WTC11 (cell line): Measurements from ENCODE around the gene BICC1. TPM values are rescaled to one million over a fixed set of nuclear protein-coding genes. Genes with fewer than 3 reads are reported as not detected.

ENCODE experiments used
- ATAC-seq: fragments of 200-7000 bp; cut with Tn5 transposase; 2 replicates; pipeline ENCODE4 v1.10.0; 2021; ENCODE audit warnings: mild to moderate bottlenecking, moderate library complexity
- CTCF ChIA-PET: fragments of 300-600 bp; sonication (Branson Sonifier 250); formaldehyde crosslinking; loops from one replicate; lab custom pipeline; 2021; ENCODE audit warnings: antibody characterized with exemption; lab: Charles Lee
- POLR2A ChIA-PET: fragments of 350-600 bp; sonication (Branson Sonifier 250); formaldehyde crosslinking; loops from one replicate; lab custom pipeline; 2021; ENCODE audit warnings: antibody characterized with exemption; lab: Charles Lee
- DNase-seq: peaks from one replicate; pipeline ENCODE4 v3.0.0; 2021; ENCODE audit warnings: low spot score
- H3K27ac Mint-ChIP-seq: 2 replicates; pipeline ENCODE4 v1.8.0; 2021; ENCODE audit warnings: mixed read lengths
- H3K27me3 Mint-ChIP-seq: 2 replicates; pipeline ENCODE4 v1.8.0; 2021; ENCODE audit warnings: low read depth, mild to moderate bottlenecking, moderate library complexity, mixed read lengths
- H3K36me3 Mint-ChIP-seq: 2 replicates; pipeline ENCODE4 v1.8.0; 2021; ENCODE audit warnings: mixed read lengths
- H3K4me1 Mint-ChIP-seq: 2 replicates; pipeline ENCODE4 v1.8.0; 2022; ENCODE audit warnings: mixed read lengths
- H3K4me3 Mint-ChIP-seq: 2 replicates; pipeline ENCODE4 v1.8.0; 2021; ENCODE audit warnings: mild to moderate bottlenecking, moderate library complexity, mixed read lengths
- H3K9me3 Mint-ChIP-seq: 2 replicates; pipeline ENCODE4 v1.8.0; 2021; ENCODE audit warnings: mixed read lengths
- AR ChIP-seq: fragments of 250-450 bp; sonication (Bioruptor Pico); IDR thresholded peaks from 2 replicates; pipeline ENCODE4 v1.9.0; 2021; ENCODE audit warnings: mild to moderate bottlenecking
- CREM ChIP-seq: sonication (generic); formaldehyde crosslinking; IDR thresholded peaks from 2 replicates; pipeline ENCODE4 v1.8.1; 2022; ENCODE audit warnings: mild to moderate bottlenecking, missing genetic modification reagents, moderate library complexity
- ESRRA ChIP-seq: sonication (generic); formaldehyde crosslinking; IDR thresholded peaks from 2 replicates; pipeline ENCODE4 v1.8.1; 2022; ENCODE audit warnings: mild to moderate bottlenecking, missing genetic modification reagents, borderline replicate concordance
- GRHL2 ChIP-seq: fragments of 250-450 bp; sonication (Bioruptor Pico); IDR thresholded peaks from 2 replicates; pipeline ENCODE4 v1.8.0; 2022; ENCODE audit warnings: mild to moderate bottlenecking, moderate library complexity; ENCODE audit not compliant: insufficient replicate concordance, severe bottlenecking
- GTF2I ChIP-seq: fragments of 250-450 bp; sonication (Bioruptor Pico); conservative IDR thresholded peaks from 2 replicates; pipeline ENCODE4 v1.4.0; 2021; ENCODE audit warnings: mild to moderate bottlenecking
- IRF1 ChIP-seq: sonication (generic); formaldehyde crosslinking; IDR thresholded peaks from 2 replicates; pipeline ENCODE4 v1.8.0; 2023; ENCODE audit warnings: missing genetic modification reagents
- KAT7 ChIP-seq: sonication (generic); formaldehyde crosslinking; IDR thresholded peaks from 2 replicates; pipeline ENCODE4 v1.8.1; 2023; ENCODE audit warnings: missing genetic modification reagents, mild to moderate bottlenecking, borderline replicate concordance
- MYBL2 ChIP-seq: sonication (generic); formaldehyde crosslinking; IDR thresholded peaks from 2 replicates; pipeline ENCODE4 v1.8.1; 2023; ENCODE audit warnings: mild to moderate bottlenecking, moderate library complexity, missing genetic modification reagents
- NFATC4 ChIP-seq: fragments of 250-450 bp; sonication (Bioruptor Pico); IDR thresholded peaks from 2 replicates; pipeline ENCODE4 v1.9.0; 2021; ENCODE audit warnings: mild to moderate bottlenecking
- RELA ChIP-seq: sonication (generic); formaldehyde crosslinking; IDR thresholded peaks from 2 replicates; pipeline ENCODE4 v1.8.1; 2022; ENCODE audit warnings: missing genetic modification reagents, mild to moderate bottlenecking, borderline replicate concordance
- SMAD4 ChIP-seq: sonication (generic); formaldehyde crosslinking; IDR thresholded peaks from 2 replicates; pipeline ENCODE4 v1.8.0; 2022; ENCODE audit warnings: mild to moderate bottlenecking, missing genetic modification reagents
- TEAD4 ChIP-seq: sonication (generic); formaldehyde crosslinking; IDR thresholded peaks from 2 replicates; pipeline ENCODE4 v1.8.0; 2022; ENCODE audit warnings: mild to moderate bottlenecking, missing genetic modification reagents
- TP53 ChIP-seq: sonication (generic); formaldehyde crosslinking; IDR thresholded peaks from 2 replicates; pipeline ENCODE4 v1.8.1; 2023; ENCODE audit warnings: mild to moderate bottlenecking, missing genetic modification reagents
- ZNF219 ChIP-seq: sonication (generic); formaldehyde crosslinking; IDR thresholded peaks from 2 replicates; pipeline ENCODE4 v1.8.0; 2023; ENCODE audit warnings: missing genetic modification reagents, mild to moderate bottlenecking, borderline replicate concordance
- ZNF396 ChIP-seq: fragments of 250-450 bp; sonication (Bioruptor Pico); IDR thresholded peaks from 2 replicates; pipeline ENCODE4 v1.8.0; 2021; ENCODE audit warnings: mild to moderate bottlenecking, moderate library complexity, borderline replicate concordance
- ZSCAN18 ChIP-seq: fragments of 250-450 bp; sonication (Bioruptor Pico); IDR thresholded peaks from 2 replicates; pipeline ENCODE4 v2.1.2; 2022; ENCODE audit warnings: mild to moderate bottlenecking, moderate library complexity
- total RNA-seq: library from RNA; stranded (reverse); gene quantifications from 3 replicates; pipeline ENCODE4 v1.2.3, GENCODE V29; 2021
- TF ChIP-seq, protein P1 (sequence below): sonication (generic); formaldehyde crosslinking; IDR thresholded peaks from 2 replicates; pipeline ENCODE4 v1.8.0; 2022; ENCODE audit warnings: missing genetic modification reagents
- TF ChIP-seq, protein P2 (sequence below): sonication (generic); formaldehyde crosslinking; IDR thresholded peaks from 2 replicates; pipeline ENCODE4 v1.8.0; 2022; ENCODE audit warnings: mild to moderate bottlenecking, missing genetic modification reagents
- TF ChIP-seq, protein P3 (sequence below): sonication (generic); formaldehyde crosslinking; IDR thresholded peaks from 2 replicates; pipeline ENCODE4 v1.8.1; 2023; ENCODE audit warnings: mild to moderate bottlenecking, missing genetic modification reagents
- TF ChIP-seq, protein P4 (sequence below): sonication (generic); formaldehyde crosslinking; IDR thresholded peaks from 2 replicates; pipeline ENCODE4 v1.8.0; 2022; ENCODE audit warnings: mild to moderate bottlenecking, missing genetic modification reagents

BICC1 gene
- total RNA-seq, 1 experiment from 2014 or later: 0.61 TPM

- TF ChIP-seq, protein P1, sequence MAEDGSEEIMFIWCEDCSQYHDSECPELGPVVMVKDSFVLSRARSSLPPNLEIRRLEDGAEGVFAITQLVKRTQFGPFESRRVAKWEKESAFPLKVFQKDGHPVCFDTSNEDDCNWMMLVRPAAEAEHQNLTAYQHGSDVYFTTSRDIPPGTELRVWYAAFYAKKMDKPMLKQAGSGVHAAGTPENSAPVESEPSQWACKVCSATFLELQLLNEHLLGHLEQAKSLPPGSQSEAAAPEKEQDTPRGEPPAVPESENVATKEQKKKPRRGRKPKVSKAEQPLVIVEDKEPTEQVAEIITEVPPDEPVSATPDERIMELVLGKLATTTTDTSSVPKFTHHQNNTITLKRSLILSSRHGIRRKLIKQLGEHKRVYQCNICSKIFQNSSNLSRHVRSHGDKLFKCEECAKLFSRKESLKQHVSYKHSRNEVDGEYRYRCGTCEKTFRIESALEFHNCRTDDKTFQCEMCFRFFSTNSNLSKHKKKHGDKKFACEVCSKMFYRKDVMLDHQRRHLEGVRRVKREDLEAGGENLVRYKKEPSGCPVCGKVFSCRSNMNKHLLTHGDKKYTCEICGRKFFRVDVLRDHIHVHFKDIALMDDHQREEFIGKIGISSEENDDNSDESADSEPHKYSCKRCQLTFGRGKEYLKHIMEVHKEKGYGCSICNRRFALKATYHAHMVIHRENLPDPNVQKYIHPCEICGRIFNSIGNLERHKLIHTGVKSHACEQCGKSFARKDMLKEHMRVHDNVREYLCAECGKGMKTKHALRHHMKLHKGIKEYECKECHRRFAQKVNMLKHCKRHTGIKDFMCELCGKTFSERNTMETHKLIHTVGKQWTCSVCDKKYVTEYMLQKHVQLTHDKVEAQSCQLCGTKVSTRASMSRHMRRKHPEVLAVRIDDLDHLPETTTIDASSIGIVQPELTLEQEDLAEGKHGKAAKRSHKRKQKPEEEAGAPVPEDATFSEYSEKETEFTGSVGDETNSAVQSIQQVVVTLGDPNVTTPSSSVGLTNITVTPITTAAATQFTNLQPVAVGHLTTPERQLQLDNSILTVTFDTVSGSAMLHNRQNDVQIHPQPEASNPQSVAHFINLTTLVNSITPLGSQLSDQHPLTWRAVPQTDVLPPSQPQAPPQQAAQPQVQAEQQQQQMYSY (CRISPR knock-in tag): no peak
- TF ChIP-seq, protein P2, sequence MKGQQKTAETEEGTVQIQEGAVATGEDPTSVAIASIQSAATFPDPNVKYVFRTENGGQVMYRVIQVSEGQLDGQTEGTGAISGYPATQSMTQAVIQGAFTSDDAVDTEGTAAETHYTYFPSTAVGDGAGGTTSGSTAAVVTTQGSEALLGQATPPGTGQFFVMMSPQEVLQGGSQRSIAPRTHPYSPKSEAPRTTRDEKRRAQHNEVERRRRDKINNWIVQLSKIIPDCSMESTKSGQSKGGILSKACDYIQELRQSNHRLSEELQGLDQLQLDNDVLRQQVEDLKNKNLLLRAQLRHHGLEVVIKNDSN (CRISPR knock-in tag): no peak
- TF ChIP-seq ESRRA (CRISPR knock-in tag): no peak
- TF ChIP-seq NFATC4 (CRISPR knock-in tag): no peak
- TF ChIP-seq, protein P3, sequence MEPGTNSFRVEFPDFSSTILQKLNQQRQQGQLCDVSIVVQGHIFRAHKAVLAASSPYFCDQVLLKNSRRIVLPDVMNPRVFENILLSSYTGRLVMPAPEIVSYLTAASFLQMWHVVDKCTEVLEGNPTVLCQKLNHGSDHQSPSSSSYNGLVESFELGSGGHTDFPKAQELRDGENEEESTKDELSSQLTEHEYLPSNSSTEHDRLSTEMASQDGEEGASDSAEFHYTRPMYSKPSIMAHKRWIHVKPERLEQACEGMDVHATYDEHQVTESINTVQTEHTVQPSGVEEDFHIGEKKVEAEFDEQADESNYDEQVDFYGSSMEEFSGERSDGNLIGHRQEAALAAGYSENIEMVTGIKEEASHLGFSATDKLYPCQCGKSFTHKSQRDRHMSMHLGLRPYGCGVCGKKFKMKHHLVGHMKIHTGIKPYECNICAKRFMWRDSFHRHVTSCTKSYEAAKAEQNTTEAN: no peak
- no peak for TF ChIP-seq AR (CRISPR knock-in tag)
- TF ChIP-seq GTF2I (CRISPR knock-in tag): no peak
- TF ChIP-seq IRF1 (CRISPR knock-in tag): no peak
These were observed 182.3 kb downstream of the BICC1 start (continued) for GRCh38 chr10:58695022-58695421.

DNA sequence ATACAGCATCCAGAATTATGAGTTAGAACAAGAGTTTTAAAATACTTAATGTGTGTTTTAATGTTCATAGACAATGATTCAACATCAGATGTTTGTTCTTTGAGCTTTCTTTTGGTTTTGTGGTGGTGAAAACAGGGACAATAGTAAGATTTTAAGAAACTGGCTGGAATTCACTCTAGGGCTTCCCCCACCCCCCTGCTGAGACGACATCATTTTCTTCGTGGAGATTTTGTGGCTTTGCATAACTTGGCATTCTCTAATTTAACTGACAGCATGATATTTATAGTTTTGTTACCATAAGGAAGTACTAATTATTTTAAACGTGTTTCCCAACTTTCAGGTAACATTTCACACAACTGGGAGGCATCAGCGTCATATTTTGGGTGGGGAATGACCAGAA lies 184.1 kb downstream of the BICC1 start:
- DNase-seq: no peak
- POLR2A ChIA-PET: no interaction called here
- H3K4me1 Mint-ChIP-seq: peaks cover 17% of the 10 kb centered on the region
- H3K27me3 Mint-ChIP-seq: no peaks in the 10 kb centered on the region
- H3K36me3 Mint-ChIP-seq: no peaks in the 10 kb centered on the region
- peaks cover 9% of the 10 kb centered on the region for H3K9me3 Mint-ChIP-seq
- H3K4me3 Mint-ChIP-seq: no peak overlapping the region
- no peak overlapping the region for H3K27ac Mint-ChIP-seq
- no peak for ATAC-seq
- CTCF ChIA-PET: interaction anchor here (2.1 kb wide), 1 partner anchor 166 kb away, joined by 4 read pairs; no protein-coding TSS in a partner anchor
- no peak for TF ChIP-seq GRHL2 (CRISPR knock-in tag)
- TF ChIP-seq, protein P4, sequence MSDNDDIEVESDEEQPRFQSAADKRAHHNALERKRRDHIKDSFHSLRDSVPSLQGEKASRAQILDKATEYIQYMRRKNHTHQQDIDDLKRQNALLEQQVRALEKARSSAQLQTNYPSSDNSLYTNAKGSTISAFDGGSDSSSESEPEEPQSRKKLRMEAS (CRISPR knock-in tag): no peak
- TF ChIP-seq ZSCAN18: no peak
- no peak for TF ChIP-seq MYBL2
- TF ChIP-seq, protein P1 (CRISPR knock-in tag): no peak
- TF ChIP-seq CREM (CRISPR knock-in tag): no peak
- no peak for TF ChIP-seq TEAD4
- TF ChIP-seq TP53: no peak
- no peak for TF ChIP-seq ZNF396
- TF ChIP-seq ZNF219 (CRISPR knock-in tag): no peak
- no peak for TF ChIP-seq KAT7 (CRISPR knock-in tag)
- no peak for TF ChIP-seq SMAD4
- TF ChIP-seq RELA (CRISPR knock-in tag): no peak
